Embryonic facial prominence (tissue), 1 donor: Measurements from ENCODE around the gene SEPTIN6.

Experiments used
- DNase-seq: peaks from one replicate; pipeline ENCODE4 v3.0.0-alpha.2; 2016; ENCODE audit errors: extremely low spot score

Gene SEPTIN6

DNA sequence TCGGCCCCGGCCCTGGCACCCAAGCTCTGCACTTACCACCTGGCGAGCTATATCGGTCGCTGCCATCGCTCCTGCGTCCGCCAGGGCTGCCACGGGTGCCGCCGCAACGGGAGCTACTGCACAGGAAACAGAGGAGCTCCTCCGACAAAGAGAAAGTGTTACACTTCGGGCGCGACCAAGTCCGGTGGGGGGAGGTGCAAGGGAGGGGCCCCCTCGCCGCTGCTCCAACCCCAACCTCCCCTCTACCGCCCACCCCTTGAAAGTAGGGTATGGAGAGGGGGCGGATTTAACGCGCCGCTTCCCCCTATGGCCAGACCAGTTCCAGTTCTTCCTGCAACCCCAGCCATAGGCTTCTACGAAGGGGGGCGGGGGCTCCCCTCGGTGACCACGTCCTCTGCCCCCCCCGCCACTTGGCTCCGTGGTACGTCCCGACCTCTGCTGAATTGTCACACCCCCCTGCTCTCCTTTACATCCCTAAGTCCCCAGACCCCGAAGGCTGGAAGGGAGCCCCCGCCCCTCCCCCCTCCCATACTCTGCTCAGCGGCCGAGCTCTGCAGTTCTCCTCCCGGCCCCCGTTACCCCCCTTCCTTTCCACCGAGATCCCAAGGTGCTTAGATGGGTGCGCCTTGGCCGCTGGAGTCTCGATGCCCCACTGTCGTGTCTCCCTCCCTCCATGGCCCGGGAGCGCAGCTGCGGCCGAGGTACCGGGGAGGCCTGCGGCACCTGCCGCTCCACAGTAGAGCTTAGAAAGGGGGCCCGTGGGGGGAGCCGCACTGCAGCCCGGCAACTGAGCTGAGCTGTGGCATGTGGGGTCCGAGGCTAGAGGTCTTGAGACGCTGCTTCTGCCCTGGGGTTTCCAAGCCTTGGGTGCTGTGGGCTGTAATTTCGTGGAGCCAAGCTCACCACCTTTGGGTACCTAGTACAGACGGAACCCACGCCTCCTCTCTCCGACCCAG is at the start of gene SEPTIN6:
SEPTIN6 (minus strand) TSS at position 129 of the 956 bp plus-strand sequence; CDS start at position 66, 63 bp downstream.
- no peak for DNase-seq

GRCh38 chrX:119738742-119739141 is 45.8 kb upstream of the SEPTIN6 start:
- no peak for DNase-seq

- DNase-seq: no peak
These were observed 43.3 kb upstream of the SEPTIN6 start for GRCh38 chrX:119736206-119736764.

GRCh38 chrX:119735467-119735866 is 42.5 kb upstream of the SEPTIN6 start:
- no peak for DNase-seq

GRCh38 chrX:119734897-119735339 is 42.0 kb upstream of the SEPTIN6 start:
- no peak for DNase-seq

DNA sequence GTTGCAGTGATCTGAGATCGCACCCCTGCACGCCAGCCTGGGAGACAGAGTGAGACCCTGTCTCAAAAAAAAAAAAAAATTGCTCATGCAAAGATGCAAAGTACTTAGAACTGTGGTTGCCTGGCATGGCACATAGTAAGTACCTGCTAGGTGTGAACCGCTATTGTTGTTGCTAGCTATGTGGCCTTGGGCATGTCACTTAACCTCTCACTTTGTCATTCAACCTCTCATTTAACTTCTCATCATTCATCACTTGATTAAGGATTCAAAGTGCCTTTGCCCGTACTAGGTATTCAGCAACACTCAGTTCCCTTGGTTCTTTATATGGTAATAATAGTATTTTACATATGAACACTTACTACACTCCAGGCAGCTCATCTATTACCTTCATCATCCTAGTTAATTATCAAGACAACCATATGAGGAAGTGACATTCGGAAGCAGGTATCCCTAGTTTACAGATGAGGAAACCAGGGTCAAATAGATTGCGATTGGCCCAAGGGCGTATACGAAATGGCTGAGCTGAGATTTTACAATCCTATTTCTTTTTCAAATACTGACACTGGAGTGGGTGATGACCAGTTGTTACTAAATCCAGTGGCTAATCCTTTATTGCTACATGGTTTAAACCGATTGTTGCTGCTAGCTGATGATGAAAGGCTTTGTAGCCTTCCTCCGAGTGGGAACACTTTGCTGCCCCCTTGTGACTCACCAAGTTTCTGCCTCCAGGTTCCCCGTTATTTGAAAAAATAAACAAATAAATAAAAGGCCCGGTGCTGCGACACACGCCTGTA is 36.6 kb upstream of the SEPTIN6 start:
- DNase-seq: no peak

GRCh38 chrX:119728487-119728886 is 35.5 kb upstream of the SEPTIN6 start:
- no peak for DNase-seq

- DNase-seq: no peak
These were observed 34.1 kb upstream of the SEPTIN6 start for GRCh38 chrX:119726900-119727555.

DNA sequence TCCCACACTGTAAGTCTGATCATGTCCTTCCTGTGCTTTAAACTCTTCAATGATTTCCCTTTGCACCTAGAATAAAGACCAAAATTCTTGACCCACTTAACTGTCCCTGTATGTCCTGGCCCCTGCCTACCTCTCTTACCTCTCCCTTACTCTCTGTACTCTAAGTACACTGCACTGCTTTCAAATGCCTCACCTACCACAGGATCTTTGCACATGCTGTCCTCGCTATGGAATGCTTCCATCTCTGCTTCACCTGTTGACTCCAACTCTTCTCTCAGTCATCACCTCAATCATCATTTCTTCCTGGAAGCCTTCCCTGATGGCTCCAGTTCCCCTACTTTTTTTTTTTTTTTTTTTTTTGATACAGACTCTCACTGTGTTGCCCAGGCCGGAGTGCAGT is 29.0 kb upstream of the SEPTIN6 start:
- no peak for DNase-seq

DNA sequence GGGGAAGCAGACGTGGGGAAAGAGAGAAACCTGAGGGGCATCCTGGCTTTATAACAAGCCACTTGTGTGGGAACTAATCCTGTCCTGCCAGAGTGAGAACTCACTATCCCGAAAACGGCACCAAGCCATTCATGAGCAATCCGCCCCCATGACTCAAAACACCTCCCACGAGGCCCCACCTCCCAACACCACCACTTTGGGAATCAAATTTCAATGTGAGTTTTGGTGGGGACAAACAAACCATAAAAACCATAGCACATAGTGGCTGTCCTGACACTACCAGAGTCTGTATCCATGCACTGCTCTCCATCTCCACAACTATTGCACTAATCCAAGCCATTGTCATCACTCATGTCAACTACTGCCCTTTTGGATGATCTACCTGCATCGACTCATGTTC is 28.5 kb upstream of the SEPTIN6 start:
- DNase-seq: no peak

- no peak for DNase-seq
These were observed 16.7 kb upstream of the SEPTIN6 start for GRCh38 chrX:119709630-119710029.

- no peak for DNase-seq
These were observed 16.0 kb upstream of the SEPTIN6 start for GRCh38 chrX:119708936-119709335.

DNA sequence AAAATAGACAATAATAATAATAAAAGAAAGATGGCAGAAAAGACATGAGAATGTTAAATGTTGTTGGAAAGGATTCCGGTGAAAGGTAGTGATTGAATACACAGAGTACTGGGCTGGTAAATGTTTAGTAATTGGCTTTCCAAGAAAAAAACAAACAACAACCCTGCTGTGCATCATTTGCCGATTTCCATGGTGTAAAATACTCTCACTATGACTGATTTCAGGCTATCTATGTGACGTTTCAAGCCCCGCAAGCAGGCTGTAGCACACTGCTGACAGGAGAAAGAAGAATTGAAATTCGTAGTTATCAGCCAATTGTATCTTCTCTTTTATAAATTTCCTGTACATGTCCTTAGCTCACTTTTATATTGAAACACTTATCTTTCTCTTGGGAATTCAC is 13.6 kb upstream of the SEPTIN6 start:
- DNase-seq: no peak

GRCh38 chrX:119698845-119699244 is 5.9 kb upstream of the SEPTIN6 start:
- DNase-seq: no peak

DNA sequence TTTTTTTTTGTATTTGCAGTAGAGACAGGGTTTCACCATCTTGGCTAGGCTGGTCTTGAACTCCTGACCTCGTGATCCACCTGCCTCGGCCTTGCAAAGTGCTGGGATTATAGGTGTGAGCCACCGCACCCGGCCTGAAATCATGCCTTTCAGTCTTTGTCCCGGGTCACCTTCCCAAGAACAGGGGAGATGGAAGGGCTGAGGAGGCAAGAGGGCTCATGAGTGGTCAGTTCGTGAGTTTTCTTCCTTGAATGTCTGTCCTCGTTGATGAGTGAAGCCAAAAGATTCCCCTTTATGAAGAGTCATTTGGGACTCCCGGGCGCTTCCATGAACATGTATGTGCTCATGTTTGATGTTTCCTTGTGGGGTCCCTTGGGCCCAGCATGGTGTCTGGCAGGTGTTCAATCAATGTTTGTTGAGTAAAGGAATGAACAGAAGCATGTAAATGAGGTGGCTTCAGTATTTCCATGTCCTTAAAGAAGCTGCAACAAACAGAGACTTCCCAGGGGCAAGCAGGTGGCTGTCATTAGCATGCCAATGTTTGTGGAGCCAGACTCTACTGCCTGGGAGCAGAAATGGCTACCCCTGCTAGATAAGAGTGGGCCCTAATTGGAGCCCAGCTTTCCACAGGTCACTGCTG is 3.4 kb upstream of the SEPTIN6 start:
- DNase-seq: no peak

- no peak for DNase-seq
These were observed 2.6 kb upstream of the SEPTIN6 start for GRCh38 chrX:119695535-119696050.

GRCh38 chrX:119694601-119695534 is 1.9 kb upstream of the SEPTIN6 start:
- no peak for DNase-seq

GRCh38 chrX:119693996-119694451 is 1.1 kb upstream of the SEPTIN6 start:
- no peak for DNase-seq

DNA sequence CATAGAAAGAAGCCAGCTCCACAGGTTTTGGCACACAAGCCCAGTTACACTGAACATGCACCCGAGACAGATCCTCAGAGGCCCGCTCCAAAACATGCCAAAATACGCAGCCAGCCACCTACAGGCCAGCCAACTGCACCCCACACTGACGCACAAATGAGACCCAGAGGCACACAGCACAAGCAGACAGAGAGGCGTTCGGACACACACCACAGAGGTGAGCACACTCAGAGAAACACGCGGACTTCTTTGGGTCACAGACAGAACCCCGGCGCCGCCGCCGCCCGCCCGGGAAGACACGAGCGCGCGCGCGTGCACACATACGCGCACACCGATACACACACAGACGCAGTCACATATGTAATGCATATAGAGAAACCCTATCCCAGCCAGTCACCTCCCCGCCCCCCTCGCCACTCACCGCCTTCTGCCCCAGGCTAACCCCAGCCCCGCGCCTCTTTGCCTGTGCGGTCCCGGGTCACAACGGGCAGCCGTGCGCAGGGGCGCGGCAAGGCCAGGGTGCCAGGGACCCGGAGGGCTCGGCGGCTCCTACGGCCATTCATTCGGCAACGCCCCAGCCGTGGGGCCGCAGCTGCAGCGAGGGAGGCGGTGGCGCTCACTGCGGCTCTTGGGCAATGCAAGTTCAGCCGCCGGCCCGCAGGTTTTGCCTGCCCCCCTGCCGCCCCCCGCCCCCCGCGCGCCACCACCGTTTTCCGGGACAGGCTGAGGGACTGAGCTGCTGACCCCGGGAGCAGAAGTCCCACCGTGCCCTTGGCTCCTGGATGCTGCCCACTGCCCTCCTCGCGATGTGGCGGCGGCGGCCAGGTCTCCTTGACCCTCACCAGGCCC is 553 bp downstream of the SEPTIN6 start:
- DNase-seq: no peak
